CD4-positive, alpha-beta T cell (primary cell): Measurements from ENCODE around the gene ZNF423. TPM values are rescaled to one million over a fixed set of nuclear protein-coding genes. Genes with fewer than 3 reads are reported as not detected.

Experiments
- ATAC-seq: fragments of 200-7000 bp; cut with Tn5 transposase; one replicate; pipeline ENCODE4 v1.10.0; 2022; ENCODE audit warnings: mild to moderate bottlenecking; ENCODE audit not compliant: poor library complexity
- CTCF ChIA-PET: fragments of 350-600 bp; sonication (Branson Sonifier 250); formaldehyde crosslinking; loops from one replicate; lab custom pipeline; 2021; ENCODE audit warnings: antibody characterized with exemption, inconsistent platforms; lab: Charles Lee
- POLR2A ChIA-PET: fragments of 350-600 bp; sonication (Branson Sonifier 250); formaldehyde crosslinking; loops from one replicate; lab custom pipeline; 2021; ENCODE audit warnings: antibody characterized with exemption, inconsistent platforms; lab: Charles Lee
- DNase-seq, 14 experiments: peaks; one replicate each; pipeline ENCODE4 v3.0.0-alpha.2; 2013 to 2020; ENCODE audit warnings: mixed read lengths in 2 of 14
- H3K27ac ChIP-seq, 2 donors: one replicate each; pipeline versions ENCODE4 v1.5.1 to v1.7.0; 2013; ENCODE audit warnings: low read length in 2 of 2, low read depth in 1 of 2, mild to moderate bottlenecking in 1 of 2
- H3K27me3 ChIP-seq, 2 experiments: 1 replicate in 1 of 2; 2 replicates in 1 of 2; pipeline versions ENCODE4 v1.6.1 to v1.7.0; 2013; ENCODE audit warnings: low read length in 2 of 2, control low read depth in 1 of 2, mild to moderate bottlenecking in 1 of 2, moderate library complexity in 1 of 2; ENCODE audit not compliant: insufficient read depth in 2 of 2, control insufficient read depth in 1 of 2
- H3K36me3 ChIP-seq: one replicate; pipeline ENCODE4 v1.6.1; 2013; ENCODE audit warnings: low read length, control low read depth; ENCODE audit not compliant: insufficient read depth
- H3K4me1 ChIP-seq: one replicate; pipeline ENCODE4 v1.6.1; 2013; ENCODE audit warnings: low read length, control low read depth; ENCODE audit not compliant: insufficient read depth
- H3K4me3 ChIP-seq: one replicate; pipeline ENCODE4 v1.5.1; 2013; ENCODE audit warnings: mild to moderate bottlenecking, low read length, moderate library complexity
- H3K9me3 ChIP-seq, 2 experiments: 1 replicate in 1 of 2; 2 replicates in 1 of 2; pipeline versions ENCODE4 v1.6.1 to v1.7.0; 2013; ENCODE audit warnings: low read length in 2 of 2, mild to moderate bottlenecking in 2 of 2, control low read depth in 1 of 2, moderate library complexity in 1 of 2; ENCODE audit not compliant: control insufficient read depth in 1 of 2, insufficient read depth in 1 of 2
- H3K27ac Mint-ChIP-seq: one replicate; pipeline ENCODE4 v1.8.0; 2020; ENCODE audit warnings: mixed read lengths
- H3K27me3 Mint-ChIP-seq: one replicate; pipeline ENCODE4 v1.8.0; 2021; ENCODE audit warnings: mixed read lengths
- H3K36me3 Mint-ChIP-seq: one replicate; pipeline ENCODE4 v1.8.0; 2021; ENCODE audit warnings: low read depth, mixed read lengths
- H3K4me1 Mint-ChIP-seq: one replicate; pipeline ENCODE4 v1.8.0; 2021; ENCODE audit warnings: low read depth, mixed read lengths
- H3K4me3 Mint-ChIP-seq: one replicate; pipeline ENCODE4 v1.8.0; 2020; ENCODE audit warnings: mild to moderate bottlenecking, mixed read lengths
- H3K9me3 Mint-ChIP-seq: one replicate; pipeline ENCODE4 v1.8.0; 2020; ENCODE audit warnings: mixed read lengths
- intact Hi-C, 2 experiments: fragments of 100-400 bp; cut with DNase I in 1 of 2; cut with micrococcal nuclease in 1 of 2; formaldehyde crosslinking; loops; one replicate each; pipeline versions ENCODE4 v1.15.1 to v1.9.0; 2023 to 2025; cut with DNase I, micrococcal nuclease
- total RNA-seq, 174 experiments: library from RNA in 2 of 174; stranded (reverse) in 2 of 174; gene quantifications; one replicate each; pipeline ENCODE4 v1.2.3 and lab custom pipeline; 2021 to 2026
- TF ChIP-seq, protein P1 (sequence below): fragments of 200-600 bp; IDR thresholded peaks from one replicate; pipeline ENCODE4 v1.8.0; 2022; ENCODE audit warnings: antibody characterized with exemption, mild to moderate bottlenecking

ZNF423 gene
- total RNA-seq, 2 experiments from 2014 or later = not detected

DNA sequence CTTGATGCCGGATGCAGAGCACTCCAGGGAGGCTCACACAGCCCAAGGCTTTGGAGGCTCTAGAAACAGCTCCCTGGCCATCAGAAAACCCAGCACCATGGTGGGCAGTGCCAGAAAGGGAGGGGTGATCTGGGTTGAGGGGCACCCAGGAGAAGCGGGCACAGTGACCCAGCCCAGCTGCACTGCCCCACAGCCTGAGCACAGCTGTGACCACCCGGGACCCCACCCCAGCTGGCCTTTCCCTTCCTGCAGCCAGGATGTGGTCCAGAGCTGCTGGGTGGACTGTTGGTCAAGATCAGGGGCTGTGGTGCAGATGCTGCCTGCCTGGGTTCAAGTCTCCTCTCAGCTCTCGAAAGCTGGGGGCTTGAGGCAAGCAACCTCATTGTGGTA is 223.1 kb downstream of the ZNF423 start:
- ChIA-PET POLR2A (no interaction called here), CTCF (no interaction called here)
- no peaks in the 10 kb centered on the region for H3K4me1 Mint-ChIP-seq

GRCh38 chr16:49632086-49632794 is 223.7 kb downstream of the ZNF423 start:
- H3K27me3 Mint-ChIP-seq = no peaks in the 10 kb centered on the region
- no peaks in the 10 kb centered on the region for H3K36me3 ChIP-seq
- intact Hi-C loops = no loop called here
- H3K27me3 ChIP-seq = no peaks in the 10 kb centered on the region
- CTCF ChIA-PET = no interaction called here
- no peak for DNase-seq
- peaks cover 0 to 22% of the 10 kb centered on the region in 2 experiments for H3K9me3 ChIP-seq
- no peaks in the 10 kb centered on the region for H3K4me1 Mint-ChIP-seq
- H3K4me3 ChIP-seq = no peak overlapping the region
- no peak overlapping the region for H3K4me3 Mint-ChIP-seq
- no peaks in the 10 kb centered on the region for H3K9me3 Mint-ChIP-seq
- TF ChIP-seq, protein P1, sequence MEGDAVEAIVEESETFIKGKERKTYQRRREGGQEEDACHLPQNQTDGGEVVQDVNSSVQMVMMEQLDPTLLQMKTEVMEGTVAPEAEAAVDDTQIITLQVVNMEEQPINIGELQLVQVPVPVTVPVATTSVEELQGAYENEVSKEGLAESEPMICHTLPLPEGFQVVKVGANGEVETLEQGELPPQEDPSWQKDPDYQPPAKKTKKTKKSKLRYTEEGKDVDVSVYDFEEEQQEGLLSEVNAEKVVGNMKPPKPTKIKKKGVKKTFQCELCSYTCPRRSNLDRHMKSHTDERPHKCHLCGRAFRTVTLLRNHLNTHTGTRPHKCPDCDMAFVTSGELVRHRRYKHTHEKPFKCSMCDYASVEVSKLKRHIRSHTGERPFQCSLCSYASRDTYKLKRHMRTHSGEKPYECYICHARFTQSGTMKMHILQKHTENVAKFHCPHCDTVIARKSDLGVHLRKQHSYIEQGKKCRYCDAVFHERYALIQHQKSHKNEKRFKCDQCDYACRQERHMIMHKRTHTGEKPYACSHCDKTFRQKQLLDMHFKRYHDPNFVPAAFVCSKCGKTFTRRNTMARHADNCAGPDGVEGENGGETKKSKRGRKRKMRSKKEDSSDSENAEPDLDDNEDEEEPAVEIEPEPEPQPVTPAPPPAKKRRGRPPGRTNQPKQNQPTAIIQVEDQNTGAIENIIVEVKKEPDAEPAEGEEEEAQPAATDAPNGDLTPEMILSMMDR = no peak
- H3K27ac Mint-ChIP-seq = no peak overlapping the region
- no peak for ATAC-seq
- no peaks in the 10 kb centered on the region for H3K36me3 Mint-ChIP-seq
- H3K4me1 ChIP-seq = no peaks in the 10 kb centered on the region
- no peak overlapping the region for H3K27ac ChIP-seq
- POLR2A ChIA-PET = no interaction called here

More for the DNA sequence above, 223.1 kb downstream of the ZNF423 start:
- no peak for DNase-seq
- ATAC-seq = no peak
- Histone ChIP-seq H3K4me1 (no peaks in the 10 kb centered on the region), H3K36me3 (no peaks in the 10 kb centered on the region), H3K4me3 (no peak overlapping the region), H3K9me3 (peaks cover 0 to 22% of the 10 kb centered on the region in 2 experiments), H3K27ac (no peak overlapping the region), H3K27me3 (no peaks in the 10 kb centered on the region)
- no peak overlapping the region for H3K4me3 Mint-ChIP-seq
- TF ChIP-seq, protein P1 = no peak
- H3K9me3 Mint-ChIP-seq = no peaks in the 10 kb centered on the region
- no peaks in the 10 kb centered on the region for H3K36me3 Mint-ChIP-seq
- H3K27ac Mint-ChIP-seq = no peak overlapping the region
- intact Hi-C loops = no loop called here
- H3K27me3 Mint-ChIP-seq = no peaks in the 10 kb centered on the region

- intact Hi-C loops = no loop called here
- Histone ChIP-seq H3K27me3 (no peaks in the 10 kb centered on the region), H3K4me3 (no peak overlapping the region), H3K36me3 (no peaks in the 10 kb centered on the region), H3K9me3 (peaks cover 0 to 17% of the 10 kb centered on the region in 2 experiments), H3K27ac (no peak overlapping the region), H3K4me1 (no peaks in the 10 kb centered on the region)
- Mint-ChIP-seq H3K9me3 (no peaks in the 10 kb centered on the region), H3K27me3 (no peaks in the 10 kb centered on the region), H3K27ac (no peak overlapping the region), H3K4me3 (no peak overlapping the region), H3K4me1 (no peaks in the 10 kb centered on the region), H3K36me3 (no peaks in the 10 kb centered on the region)
- ATAC-seq (no peak), DNase-seq (no peak)
- ChIA-PET POLR2A (no interaction called here), CTCF (no interaction called here)
- TF ChIP-seq, protein P1 = no peak
These were observed 224.5 kb downstream of the ZNF423 start for GRCh38 chr16:49631187-49632041.
